GM23338 (cell line): ENCODE data around the gene EIF3K.

Experiments used
- CREB1 ChIP-seq: fragments of 250-450 bp; sonication (Bioruptor Pico); IDR thresholded peaks from 2 replicates; pipeline ENCODE4 v1.5.0; 2020; ENCODE audit warnings: low read depth, mild to moderate bottlenecking, moderate library complexity
- CTCF ChIP-seq, 2 experiments: fragments of 200-600 bp in 1 of 2; sonication (generic) in 1 of 2; conservative IDR thresholded peaks; 2 replicates each; pipeline versions ENCODE4 v1.5.1 to v1.6.1; 2016 to 2017; ENCODE audit warnings: antibody characterized with exemption in 2 of 2, low read depth in 2 of 2, mild to moderate bottlenecking in 2 of 2, moderate library complexity in 1 of 2
- ETS1 ChIP-seq: IDR thresholded peaks from 2 replicates; pipeline ENCODE4 v1.6.1; 2016; ENCODE audit warnings: antibody characterized with exemption
- EZH2 ChIP-seq: fragments of 200-600 bp; sonication (generic); IDR thresholded peaks from one replicate; pipeline ENCODE4 v1.8.0; 2017; ENCODE audit warnings: antibody characterized with exemption, mild to moderate bottlenecking, low read depth; ENCODE audit not compliant: unreplicated experiment
- EZH2phosphoT487 ChIP-seq: fragments of 200-600 bp; sonication (generic); IDR thresholded peaks from one replicate; pipeline ENCODE4 v1.8.1; 2018; ENCODE audit warnings: antibody characterized with exemption; ENCODE audit not compliant: unreplicated experiment
- JUNB ChIP-seq: IDR thresholded peaks from one replicate; pipeline ENCODE4 v1.6.1; 2016; ENCODE audit warnings: antibody characterized with exemption; ENCODE audit not compliant: unreplicated experiment
- NANOG ChIP-seq: IDR thresholded peaks from 2 replicates; pipeline ENCODE4 v1.6.1; 2016; ENCODE audit warnings: antibody characterized with exemption, borderline replicate concordance
- POLR2AphosphoS5 ChIP-seq: IDR thresholded peaks from 2 replicates; pipeline ENCODE4 v1.6.1; 2016; ENCODE audit warnings: antibody characterized with exemption, low read depth
- REST ChIP-seq: IDR thresholded peaks from one replicate; pipeline ENCODE4 v1.6.1; 2018; ENCODE audit warnings: antibody characterized with exemption; ENCODE audit not compliant: unreplicated experiment
- STAT1 ChIP-seq: IDR thresholded peaks from one replicate; pipeline ENCODE4 v1.6.1; 2016; ENCODE audit warnings: antibody characterized with exemption; ENCODE audit not compliant: unreplicated experiment
- ZNF114 ChIP-seq: fragments of 250-450 bp; sonication (Bioruptor Pico); IDR thresholded peaks from 2 replicates; pipeline ENCODE4 v1.5.0; 2020; ENCODE audit warnings: mild to moderate bottlenecking, moderate library complexity
- ZNF331 ChIP-seq: fragments of 250-450 bp; sonication (Bioruptor Pico); IDR thresholded peaks from 2 replicates; pipeline ENCODE4 v1.5.0; 2020; ENCODE audit warnings: low read depth, mild to moderate bottlenecking, moderate library complexity
- ZNF462 ChIP-seq: fragments of 250-450 bp; sonication (Bioruptor Pico); IDR thresholded peaks from 2 replicates; pipeline ENCODE4 v1.5.0; 2020; ENCODE audit warnings: mild to moderate bottlenecking, moderate library complexity

- no peak for TF ChIP-seq CTCF (conservative IDR thresholded peaks at IDR 0.05; ENCODE audit: low read depth in 2 of 2)
- TF ChIP-seq STAT1 = no peak
- no peak for TF ChIP-seq EZH2
- TF ChIP-seq REST = no peak
- TF ChIP-seq POLR2AphosphoS5 = no peak
- no peak for TF ChIP-seq CREB1 (CRISPR knock-in tag)
- TF ChIP-seq EZH2phosphoT487 = no peak
- no peak for TF ChIP-seq ZNF331 (CRISPR knock-in tag)
- TF ChIP-seq JUNB = no peak
- TF ChIP-seq ZNF462 (CRISPR knock-in tag) = no peak
- no peak for TF ChIP-seq ZNF114 (CRISPR knock-in tag)
- TF ChIP-seq ETS1 = no peak
- TF ChIP-seq NANOG = no peak
Measured at GRCh38 chr19:38615007-38615581, 3.9 kb upstream of the EIF3K start.
